ENCODE measurements around the gene TMED1. TPM values are rescaled to one million over a fixed set of nuclear protein-coding genes. Genes with fewer than 3 reads are reported as not detected.

The TMED1 gene
- total and polyA plus RNA-seq, 2 experiments from 2014 or later: 65.0 to 95.4 TPM

- Histone ChIP-seq H3K36me3 (replicated peaks; ENCODE audit: insufficient read depth, low read depth) (no peaks in the 10 kb centered on the region), H3K4me1 (ENCODE audit: insufficient read depth) (peaks cover 5% of the 10 kb centered on the region), H2AFZ (no peak overlapping the region), H3K9me3 (ENCODE audit: low read depth) (no peaks in the 10 kb centered on the region), H3K27me3 (no peaks in the 10 kb centered on the region), H3K79me2 (no peaks in the 10 kb centered on the region), H3K9me2 (replicated peaks; ENCODE audit: insufficient read depth) (no peaks in the 10 kb centered on the region), H4K20me1 (ENCODE audit: insufficient read depth, poor library complexity, severe bottlenecking) (no peaks in the 10 kb centered on the region), H3K4me3 (no peak overlapping the region), H3K4me2 (no peak overlapping the region), H3K27ac (no peak overlapping the region)
- DNase-seq (ENCODE audit: low spot score): no peak
- WGBS (ENCODE audit: low lambda C conversion rate, missing lambda C conversion rate): 94% methylated on average over 19 of the region's 20 CpGs
- TF ChIP-seq EZH2 (IDR thresholded peaks at IDR 0.05; ENCODE audit: borderline replicate concordance): no peak
- TF ChIP-seq CTCF (IDR thresholded peaks at IDR 0.05; ENCODE audit: poor library complexity): no peak
- TF ChIP-seq EZH2phosphoT487 (IDR thresholded peaks at IDR 0.05; ENCODE audit: low read depth, severe bottlenecking, unreplicated experiment): no peak
Observed at GRCh38 chr19:10832939-10833296, 3.1 kb downstream of the TMED1 start.

DNA sequence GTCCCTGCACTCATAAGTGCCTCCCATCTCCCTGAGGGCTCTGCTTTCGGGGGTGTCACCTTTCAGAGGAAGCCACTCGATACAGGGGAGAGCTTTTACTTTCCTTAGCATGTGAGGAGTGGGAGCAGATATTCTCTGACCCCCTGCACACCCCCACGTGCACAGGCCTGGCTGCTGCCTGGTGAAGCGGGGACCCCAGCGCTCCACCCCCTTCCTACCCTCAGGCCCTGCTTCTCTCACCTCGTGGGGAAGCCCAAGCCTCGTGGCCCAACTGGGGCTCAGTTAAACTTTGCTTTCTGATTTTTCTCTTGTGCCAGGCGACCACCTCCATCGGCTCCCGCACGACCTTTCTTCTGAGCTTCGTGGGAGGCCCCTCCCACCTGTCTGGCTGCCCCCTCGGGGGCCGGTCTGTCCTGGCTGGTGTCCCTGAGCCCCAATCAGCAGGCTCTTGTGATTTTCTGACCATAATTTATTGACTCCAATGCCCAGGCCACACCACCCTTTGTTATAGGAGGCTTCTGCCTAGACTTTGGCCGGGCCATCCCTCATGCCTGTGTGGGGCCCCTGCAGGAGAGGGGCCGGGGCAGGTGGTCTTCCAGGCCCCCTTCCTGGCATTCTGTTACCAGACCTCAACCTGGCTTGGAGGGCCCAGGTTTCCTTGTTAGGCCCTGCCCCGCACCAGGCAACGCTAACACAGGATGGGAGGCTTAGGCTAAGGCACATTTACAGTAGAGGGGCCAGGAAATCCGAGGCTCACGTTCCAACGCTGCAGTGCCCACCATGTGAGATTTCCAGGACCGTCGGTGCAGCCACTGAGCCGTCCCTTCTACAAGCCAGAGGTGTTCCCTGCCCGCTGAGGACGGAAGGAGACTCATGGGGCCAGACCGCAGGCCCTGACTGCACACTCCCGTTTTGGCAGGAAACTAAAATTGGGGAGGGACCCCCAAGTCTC lies 3.7 kb downstream of the TMED1 start:
- no peak for DNase-seq (ENCODE audit: low spot score)
- Histone ChIP-seq H3K36me3 (replicated peaks; ENCODE audit: insufficient read depth, low read depth) (no peaks in the 10 kb centered on the region), H3K9me2 (replicated peaks; ENCODE audit: insufficient read depth) (no peaks in the 10 kb centered on the region), H3K4me3 (no peak overlapping the region), H3K4me1 (ENCODE audit: insufficient read depth) (peaks cover 5% of the 10 kb centered on the region), H3K9me3 (ENCODE audit: low read depth) (no peaks in the 10 kb centered on the region), H3K27ac (no peak overlapping the region), H3K27me3 (no peaks in the 10 kb centered on the region), H3K79me2 (no peaks in the 10 kb centered on the region), H3K4me2 (no peak overlapping the region), H4K20me1 (ENCODE audit: insufficient read depth, poor library complexity, severe bottlenecking) (no peaks in the 10 kb centered on the region), H2AFZ (no peak overlapping the region)
- 91% methylated on average over 27 of the region's 28 CpGs for WGBS (ENCODE audit: low lambda C conversion rate, missing lambda C conversion rate)
- TF ChIP-seq EZH2phosphoT487 (IDR thresholded peaks at IDR 0.05; ENCODE audit: low read depth, severe bottlenecking, unreplicated experiment) (no peak), EZH2 (IDR thresholded peaks at IDR 0.05; ENCODE audit: borderline replicate concordance) (no peak)

DNA sequence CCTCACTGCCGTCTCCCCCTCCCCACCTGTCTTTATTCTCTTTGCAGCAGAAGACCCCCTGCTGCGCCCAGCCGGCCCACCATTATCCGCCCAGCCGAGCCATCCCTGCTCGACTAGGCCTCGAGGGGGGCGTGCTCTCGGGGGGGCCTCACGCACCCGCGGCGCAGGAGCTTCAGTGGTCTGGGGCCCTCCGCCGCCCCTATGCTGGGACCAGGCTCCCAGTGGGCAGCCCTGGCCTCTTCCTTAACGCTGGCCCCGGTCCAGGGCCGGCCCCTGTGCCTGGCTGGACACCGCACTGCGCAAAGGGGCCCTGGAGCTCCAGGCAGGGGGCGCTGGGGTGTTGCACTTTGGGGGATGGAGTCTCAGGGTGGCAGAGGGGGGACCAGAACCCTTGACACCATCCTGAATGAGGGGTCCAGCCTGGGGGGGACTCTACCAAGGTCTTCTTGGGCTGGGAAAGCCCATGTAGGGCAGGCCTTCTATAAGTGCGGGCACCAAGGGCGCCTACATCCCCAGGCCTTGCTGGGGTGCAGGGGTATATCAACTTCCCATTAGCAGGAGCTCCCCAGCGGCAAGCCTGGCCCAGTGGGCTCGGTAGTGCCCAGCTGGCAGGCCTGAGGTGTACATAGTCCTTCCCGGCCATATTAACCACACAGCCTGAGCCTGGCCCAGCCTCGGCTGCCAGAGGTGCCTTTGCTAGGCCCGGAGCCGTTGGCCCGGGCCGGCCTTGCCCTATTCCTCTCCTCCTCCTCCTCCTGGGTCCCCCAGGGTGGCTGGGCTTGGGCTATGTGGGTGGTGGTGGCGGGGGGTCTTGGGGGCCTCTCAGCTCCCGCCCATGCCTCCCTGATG lies 4.9 kb downstream of the TMED1 start:
- H3K27ac ChIP-seq: no peak overlapping the region
- no peaks in the 10 kb centered on the region for H3K27me3 ChIP-seq
- no peaks in the 10 kb centered on the region for H3K9me3 ChIP-seq (ENCODE audit: low read depth)
- H3K4me3 ChIP-seq: no peak overlapping the region
- DNase-seq (ENCODE audit: low spot score): no peak
- no peaks in the 10 kb centered on the region for H3K36me3 ChIP-seq (replicated peaks; ENCODE audit: insufficient read depth, low read depth)
- H2AFZ ChIP-seq: no peak overlapping the region
- WGBS (ENCODE audit: low lambda C conversion rate, missing lambda C conversion rate): 95% methylated on average over 21 of the region's 33 CpGs
- no peaks in the 10 kb centered on the region for H3K9me2 ChIP-seq (replicated peaks; ENCODE audit: insufficient read depth)
- no peaks in the 10 kb centered on the region for H3K4me1 ChIP-seq (ENCODE audit: insufficient read depth)
- H3K79me2 ChIP-seq: no peaks in the 10 kb centered on the region
- TF ChIP-seq EZH2phosphoT487 (IDR thresholded peaks at IDR 0.05; ENCODE audit: low read depth, severe bottlenecking, unreplicated experiment) (no peak), EZH2 (IDR thresholded peaks at IDR 0.05; ENCODE audit: borderline replicate concordance) (no peak), CTCF (IDR thresholded peaks at IDR 0.05; ENCODE audit: poor library complexity) (no peak)
- no peak overlapping the region for H3K4me2 ChIP-seq
- no peaks in the 10 kb centered on the region for H4K20me1 ChIP-seq (ENCODE audit: insufficient read depth, poor library complexity, severe bottlenecking)
